ENCODE measurements around the gene NSD2.

NSD2 gene

DNA sequence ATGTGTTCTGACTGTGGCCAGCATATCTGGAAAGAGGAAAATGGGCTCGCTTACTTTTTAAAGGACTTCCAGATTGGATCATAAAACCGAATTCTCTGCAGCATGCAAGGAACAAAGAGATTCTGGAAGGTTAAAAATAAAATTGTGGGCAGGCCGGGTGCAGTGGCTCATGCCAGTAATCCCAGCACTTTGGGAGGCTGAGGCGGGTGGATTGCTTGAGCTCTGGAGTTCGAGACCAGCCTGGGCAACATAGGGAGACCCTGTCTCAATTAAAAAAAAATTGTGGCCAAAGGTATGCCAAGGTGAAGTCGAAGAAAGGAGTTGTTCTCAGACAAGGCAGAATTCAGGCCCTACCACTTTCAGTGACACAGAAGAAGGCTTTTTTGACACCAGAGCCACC, 99.7 kb downstream of the NSD2 start:
- DNase-seq (ENCODE audit: low spot score) = no peak
- TF ChIP-seq, protein P1, sequence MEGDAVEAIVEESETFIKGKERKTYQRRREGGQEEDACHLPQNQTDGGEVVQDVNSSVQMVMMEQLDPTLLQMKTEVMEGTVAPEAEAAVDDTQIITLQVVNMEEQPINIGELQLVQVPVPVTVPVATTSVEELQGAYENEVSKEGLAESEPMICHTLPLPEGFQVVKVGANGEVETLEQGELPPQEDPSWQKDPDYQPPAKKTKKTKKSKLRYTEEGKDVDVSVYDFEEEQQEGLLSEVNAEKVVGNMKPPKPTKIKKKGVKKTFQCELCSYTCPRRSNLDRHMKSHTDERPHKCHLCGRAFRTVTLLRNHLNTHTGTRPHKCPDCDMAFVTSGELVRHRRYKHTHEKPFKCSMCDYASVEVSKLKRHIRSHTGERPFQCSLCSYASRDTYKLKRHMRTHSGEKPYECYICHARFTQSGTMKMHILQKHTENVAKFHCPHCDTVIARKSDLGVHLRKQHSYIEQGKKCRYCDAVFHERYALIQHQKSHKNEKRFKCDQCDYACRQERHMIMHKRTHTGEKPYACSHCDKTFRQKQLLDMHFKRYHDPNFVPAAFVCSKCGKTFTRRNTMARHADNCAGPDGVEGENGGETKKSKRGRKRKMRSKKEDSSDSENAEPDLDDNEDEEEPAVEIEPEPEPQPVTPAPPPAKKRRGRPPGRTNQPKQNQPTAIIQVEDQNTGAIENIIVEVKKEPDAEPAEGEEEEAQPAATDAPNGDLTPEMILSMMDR (IDR thresholded peaks at IDR 0.05; ENCODE audit: extremely low read depth, insufficient read depth, missing control alignments) = no peak
- in situ Hi-C loops (cut with MboI; ENCODE audit: low pct_unique_long_range_greater_than_20kb, low sequenced_read_pairs, unreplicated experiment) = no loop called here

DNA sequence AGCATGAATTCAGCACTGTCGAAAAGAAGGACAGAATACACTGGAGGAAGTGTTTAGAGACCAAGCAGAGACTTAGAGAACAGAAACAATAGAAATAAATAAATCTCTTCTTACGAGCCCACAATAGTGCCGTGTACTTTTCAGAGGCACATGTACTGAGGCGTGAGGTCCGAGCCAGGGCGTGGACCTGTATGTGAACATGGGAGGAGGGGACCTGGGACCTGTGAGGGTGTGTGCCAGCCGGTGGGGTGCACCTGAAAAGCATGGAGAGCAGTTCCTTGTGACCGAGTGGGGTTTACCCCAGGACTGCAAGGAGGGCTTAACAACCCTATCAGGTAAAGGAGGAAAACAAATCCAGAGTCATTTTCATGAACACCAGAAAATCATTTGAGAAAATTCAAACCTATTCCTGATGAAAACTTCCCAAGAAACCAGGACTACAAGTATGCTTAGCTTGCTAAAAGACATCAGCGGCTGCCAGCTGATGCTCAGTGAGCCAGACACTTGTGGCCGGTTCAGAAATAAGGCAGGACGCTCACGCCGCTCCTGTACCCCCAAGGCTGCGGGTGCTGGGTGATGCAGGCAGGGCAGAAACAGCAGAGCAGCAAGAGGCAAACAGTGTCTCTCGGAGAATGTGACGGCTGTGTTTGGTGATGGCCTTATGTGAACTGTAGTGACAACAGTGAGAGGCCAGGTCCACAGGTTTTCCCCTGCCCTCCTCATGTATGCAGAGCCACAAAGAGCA, 100.4 kb downstream of the NSD2 start:
- in situ Hi-C loops (cut with MboI; ENCODE audit: low pct_unique_long_range_greater_than_20kb, low sequenced_read_pairs, unreplicated experiment) = no loop called here
- DNase-seq (ENCODE audit: low spot score) = no peak
- TF ChIP-seq, protein P1 (IDR thresholded peaks at IDR 0.05; ENCODE audit: extremely low read depth, insufficient read depth, missing control alignments) = no peak

DNA sequence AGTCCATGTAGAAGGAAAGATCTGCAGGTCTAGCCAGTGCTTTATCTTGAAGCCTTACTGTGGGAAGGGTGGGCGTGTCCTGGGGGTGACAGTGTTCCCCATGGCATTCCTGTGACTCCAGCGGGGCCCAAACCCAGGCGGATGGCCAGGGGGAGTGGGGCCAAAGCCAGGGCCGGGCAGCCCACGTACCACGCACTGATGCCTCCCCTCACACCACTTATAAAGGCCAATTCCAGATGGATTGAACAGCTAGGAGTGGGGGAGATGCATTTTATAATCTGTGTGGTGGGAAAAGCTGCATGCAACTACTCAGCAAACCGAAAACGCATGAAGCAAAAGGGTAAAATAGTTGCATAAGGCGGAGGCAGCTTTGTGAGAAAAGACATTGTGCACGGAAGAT, 101.2 kb downstream of the NSD2 start:
- TF ChIP-seq, protein P1 (IDR thresholded peaks at IDR 0.05; ENCODE audit: extremely low read depth, insufficient read depth, missing control alignments) = no peak
- DNase-seq (ENCODE audit: low spot score) = no peak
- in situ Hi-C loops (cut with MboI; ENCODE audit: low pct_unique_long_range_greater_than_20kb, low sequenced_read_pairs, unreplicated experiment) = no loop called here

DNA sequence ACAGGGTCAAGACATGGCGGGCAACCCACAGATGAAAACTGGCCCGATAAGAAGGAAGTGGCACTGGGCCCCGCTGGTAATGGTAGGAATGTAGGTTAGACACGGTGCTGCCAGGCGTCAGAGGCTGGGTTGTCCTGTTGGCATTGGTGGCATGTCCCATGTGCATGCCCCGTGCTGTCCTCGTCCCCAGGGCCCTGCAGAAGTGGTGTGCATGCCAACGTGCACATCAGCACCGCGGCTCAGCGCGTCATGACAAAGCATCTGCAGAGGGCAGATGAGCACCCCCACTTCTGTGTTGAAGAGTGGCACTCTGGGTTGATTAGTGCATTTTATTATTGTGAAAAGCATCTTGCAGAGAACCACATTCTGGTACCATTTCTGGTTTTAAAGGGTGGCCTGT, 102.0 kb downstream of the NSD2 start:
- no peak for DNase-seq (ENCODE audit: low spot score)
- in situ Hi-C loops (cut with MboI; ENCODE audit: low pct_unique_long_range_greater_than_20kb, low sequenced_read_pairs, unreplicated experiment) = no loop called here
- TF ChIP-seq, protein P1 (IDR thresholded peaks at IDR 0.05; ENCODE audit: extremely low read depth, insufficient read depth, missing control alignments) = no peak

DNA sequence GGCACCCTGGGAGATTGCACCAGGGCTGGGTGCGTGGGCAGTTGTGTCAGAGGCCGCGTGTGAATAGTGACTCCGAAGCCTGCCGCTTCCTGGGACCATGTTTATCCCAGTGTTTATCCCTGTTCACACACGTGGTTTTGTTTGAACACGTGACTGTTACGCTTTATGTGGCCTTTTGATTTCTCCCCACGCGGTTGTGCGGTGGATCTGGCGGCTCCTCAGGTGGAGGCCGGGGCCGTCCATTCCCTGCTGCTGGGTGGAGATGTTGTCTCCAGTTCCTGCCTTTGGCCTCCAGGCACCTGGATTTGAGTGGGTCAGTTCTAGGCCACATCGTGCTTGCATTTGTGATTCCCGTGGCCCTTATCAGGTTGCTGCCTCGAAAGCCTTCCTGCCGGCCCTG, 102.5 kb downstream of the NSD2 start:
- TF ChIP-seq, protein P1 (IDR thresholded peaks at IDR 0.05; ENCODE audit: extremely low read depth, insufficient read depth, missing control alignments) = no peak
- DNase-seq (ENCODE audit: low spot score) = no peak
- in situ Hi-C loops (cut with MboI; ENCODE audit: low pct_unique_long_range_greater_than_20kb, low sequenced_read_pairs, unreplicated experiment) = no loop called here

DNA sequence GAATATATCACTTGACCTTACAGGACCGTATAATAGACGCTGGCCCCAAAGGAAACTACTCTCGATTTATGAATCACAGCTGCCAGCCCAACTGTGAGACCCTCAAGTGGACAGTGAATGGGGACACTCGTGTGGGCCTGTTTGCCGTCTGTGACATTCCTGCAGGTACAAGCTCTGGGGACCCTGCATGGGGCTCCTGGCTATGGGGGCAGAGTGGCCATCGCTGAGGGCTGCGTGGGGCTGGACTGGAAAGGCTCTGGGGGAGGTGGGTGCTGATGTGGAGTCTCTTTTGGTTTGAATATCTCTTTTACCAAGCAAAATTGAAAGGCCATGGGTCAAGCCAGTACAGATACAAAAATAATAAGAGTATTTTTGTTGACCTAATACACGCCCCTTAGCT, 103.6 kb downstream of the NSD2 start:
- TF ChIP-seq, protein P1 (IDR thresholded peaks at IDR 0.05; ENCODE audit: extremely low read depth, insufficient read depth, missing control alignments) = no peak
- in situ Hi-C loops (cut with MboI; ENCODE audit: low pct_unique_long_range_greater_than_20kb, low sequenced_read_pairs, unreplicated experiment) = no loop called here
- DNase-seq (ENCODE audit: low spot score) = no peak

Measured in GM13977 (cell line).